Liver (tissue), 9 donors: ENCODE data around the gene ACTC1. TPM values are rescaled to one million over a fixed set of nuclear protein-coding genes. Genes with fewer than 3 reads are reported as not detected.

Experiments used
- DNase-seq: peaks from one replicate; pipeline ENCODE4 v3.0.0-alpha.2; 2017; ENCODE audit warnings: low spot score
- H3K27ac ChIP-seq, 2 donors: one replicate each; pipeline ENCODE4 v1.7.0; 2013; ENCODE audit warnings: inconsistent platforms in 2 of 2, low read length in 2 of 2, control low read depth in 1 of 2, low read depth in 1 of 2, mild to moderate bottlenecking in 1 of 2
- H3K27me3 ChIP-seq, 4 donors: one replicate each; pipeline versions ENCODE4 v1.6.1 to v1.7.0; 2013; ENCODE audit warnings: low read length in 3 of 4, inconsistent platforms in 1 of 4, mild to moderate bottlenecking in 1 of 4, moderate library complexity in 1 of 4; ENCODE audit not compliant: control insufficient read depth in 4 of 4, insufficient read depth in 4 of 4
- H3K36me3 ChIP-seq, 4 donors: one replicate each; pipeline versions ENCODE4 v1.6.1 to v1.7.0; 2013; ENCODE audit warnings: low read length in 3 of 4, mild to moderate bottlenecking in 3 of 4, low read depth in 1 of 4, moderate library complexity in 1 of 4; ENCODE audit not compliant: control insufficient read depth in 4 of 4, insufficient read depth in 3 of 4
- H3K4me1 ChIP-seq, 4 donors: one replicate each; pipeline versions ENCODE4 v1.6.1 to v1.7.0; 2013; ENCODE audit warnings: low read length in 3 of 4, mild to moderate bottlenecking in 3 of 4, moderate library complexity in 1 of 4; ENCODE audit not compliant: control insufficient read depth in 4 of 4, insufficient read depth in 4 of 4
- H3K4me3 ChIP-seq, 3 donors: one replicate each; pipeline versions ENCODE4 v1.6.1 to v1.7.0; 2013; ENCODE audit warnings: low read length in 3 of 3, control low read depth in 1 of 3, low read depth in 1 of 3, mild to moderate bottlenecking in 1 of 3
- H3K9ac ChIP-seq, 2 donors: one replicate each; pipeline ENCODE4 v1.7.0; 2013; ENCODE audit warnings: low read length in 2 of 2, mild to moderate bottlenecking in 2 of 2, moderate library complexity in 2 of 2, control low read depth in 1 of 2, low read depth in 1 of 2
- H3K9me3 ChIP-seq, 4 donors: one replicate each; pipeline versions ENCODE4 v1.6.1 to v1.7.0; 2013; ENCODE audit warnings: low read length in 3 of 4; ENCODE audit not compliant: control insufficient read depth in 4 of 4
- FOXA1 ChIP-seq: IDR thresholded peaks from 2 replicates; pipeline ENCODE4 v1.6.1; 2016; ENCODE audit warnings: antibody characterized with exemption
- FOXA2 ChIP-seq: IDR thresholded peaks from 2 replicates; pipeline ENCODE4 v1.6.1; 2016; ENCODE audit warnings: antibody characterized with exemption
- HNF4A ChIP-seq, 2 donors: conservative IDR thresholded peaks; 2 replicates each; pipeline ENCODE4 v1.6.1; 2016; ENCODE audit warnings: antibody characterized with exemption in 2 of 2, mild to moderate bottlenecking in 2 of 2
- HNF4G ChIP-seq: IDR thresholded peaks from 2 replicates; pipeline ENCODE4 v1.6.1; 2016; ENCODE audit warnings: antibody characterized with exemption
- RAD21 ChIP-seq, 2 donors: IDR thresholded peaks; 2 replicates each; pipeline ENCODE4 v1.6.1; 2016; ENCODE audit warnings: antibody characterized with exemption in 2 of 2, mild to moderate bottlenecking in 2 of 2
- REST ChIP-seq: IDR thresholded peaks from 2 replicates; pipeline ENCODE4 v1.6.1; 2016; ENCODE audit warnings: antibody characterized with exemption, mild to moderate bottlenecking
- RXRA ChIP-seq, 2 donors: IDR thresholded peaks; 2 replicates each; pipeline ENCODE4 v1.6.1; 2017 to 2018; ENCODE audit warnings: antibody characterized with exemption in 2 of 2, mild to moderate bottlenecking in 1 of 2
- SP1 ChIP-seq: IDR thresholded peaks from 2 replicates; pipeline ENCODE4 v1.6.1; 2018; ENCODE audit warnings: antibody characterized with exemption, mild to moderate bottlenecking
- TAF1 ChIP-seq: conservative IDR thresholded peaks from 2 replicates; pipeline ENCODE4 v1.6.1; 2016; ENCODE audit warnings: antibody characterized with exemption, mild to moderate bottlenecking
- YY1 ChIP-seq: IDR thresholded peaks from 2 replicates; pipeline ENCODE4 v1.6.1; 2016; ENCODE audit warnings: antibody characterized with exemption, mild to moderate bottlenecking
- ZBTB33 ChIP-seq: IDR thresholded peaks from 2 replicates; pipeline ENCODE4 v1.6.1; 2016; ENCODE audit warnings: antibody characterized with exemption
- WGBS: extraction: QIAGEN DNeasy Blood & Tissue Kit; methylation state at CpG from one replicate; pipeline ENCODE4 v1.1.7; 2013; 5-methylcytosine and 5-hydroxymethylcytosine counted together
- polyA plus RNA-seq, 2 donors: library from polyadenylated mRNA; stranded (reverse) in 1 of 2; unstranded in 1 of 2; fragments of 200-250 nt in 1 of 2; fragments of >200 nt in 1 of 2; fragmentation: Nextera tagmentation in 1 of 2; extraction: Ambion mirVana in 1 of 2; gene quantifications; one replicate each; pipeline versions ENCODE4 v1.2.1 to v1.2.3, GENCODE V29; 2013 to 2015
- total RNA-seq, 2 donors: library from RNA; depleted of rRNA; stranded (reverse); fragments of >200 nt; gene quantifications; one replicate each; pipeline ENCODE4 v1.2.3, GENCODE V29; 2014
- TF ChIP-seq, protein P1 (sequence below): IDR thresholded peaks from 2 replicates; pipeline ENCODE4 v1.6.1; 2016; ENCODE audit warnings: antibody characterized with exemption
- TF ChIP-seq, protein P2 (sequence below): IDR thresholded peaks from 2 replicates; pipeline ENCODE4 v1.6.1; 2016; ENCODE audit warnings: antibody characterized with exemption
- TF ChIP-seq, protein P3 (sequence below): fragments of 150-350 bp; IDR thresholded peaks from 2 replicates; pipeline ENCODE4 v1.5.1; 2017; ENCODE audit warnings: improper control_type of control experiment, low read depth, low read length; ENCODE audit not compliant: missing input control
- donor health status: healthy.
- donor health status: healthy.
- donor health status: healthy.
- donor health status: healthy.
- donor health status: healthy.

The ACTC1 gene
- total and polyA plus RNA-seq, 4 donors: 0.08 to 0.89 TPM; not detected in 2

DNA sequence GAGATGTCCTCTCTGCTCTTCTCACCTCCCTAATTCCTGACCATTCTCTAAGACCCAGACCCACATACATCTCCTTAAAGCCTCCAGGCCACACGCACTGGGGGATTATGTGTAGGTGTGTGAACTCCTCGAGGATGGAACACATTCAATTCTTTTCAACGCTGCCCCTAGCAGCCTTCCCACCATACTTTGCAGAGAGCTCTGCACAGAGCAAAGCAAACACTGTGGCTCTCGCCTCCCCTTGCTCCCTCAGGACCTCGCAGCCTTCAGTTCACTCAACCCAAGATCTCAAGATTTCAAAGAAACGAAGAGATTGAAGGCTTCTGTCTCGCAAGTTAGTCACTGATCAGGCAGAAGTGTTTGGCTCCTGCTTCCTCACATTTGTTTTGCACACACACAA lies 6.0 kb downstream of the ACTC1 start (continued):
- TF ChIP-seq FOXA1: no peak
- TF ChIP-seq TAF1: no peak
- TF ChIP-seq, protein P1, sequence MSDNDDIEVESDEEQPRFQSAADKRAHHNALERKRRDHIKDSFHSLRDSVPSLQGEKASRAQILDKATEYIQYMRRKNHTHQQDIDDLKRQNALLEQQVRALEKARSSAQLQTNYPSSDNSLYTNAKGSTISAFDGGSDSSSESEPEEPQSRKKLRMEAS: no peak
- TF ChIP-seq HNF4G: no peak

DNA sequence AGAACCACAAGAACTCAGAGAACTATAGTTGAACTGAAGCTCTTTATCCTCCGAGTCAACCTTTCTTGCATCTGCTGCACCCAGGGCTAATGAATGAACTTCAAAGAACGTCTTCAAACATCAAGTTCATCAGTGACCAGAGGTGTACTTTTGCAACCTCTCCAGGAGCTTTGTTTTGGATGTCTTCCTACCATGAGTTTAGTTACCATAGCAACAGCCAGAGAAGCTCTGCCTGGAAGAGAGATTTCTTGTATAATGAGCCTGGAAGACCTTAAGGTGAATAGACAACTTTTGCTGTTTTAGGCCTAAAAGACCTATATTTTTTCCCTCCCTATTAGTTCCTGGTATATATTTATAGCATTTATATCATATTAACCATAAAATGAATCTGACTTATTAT lies 9.1 kb downstream of the ACTC1 start:
- no peaks in the 10 kb centered on the region for H3K4me1 ChIP-seq
- no peak for TF ChIP-seq RAD21 (IDR thresholded peaks at IDR 0.05)
- TF ChIP-seq ZBTB33: no peak
- TF ChIP-seq RXRA (IDR thresholded peaks at IDR 0.05): no peak
- TF ChIP-seq FOXA2: no peak
- TF ChIP-seq, protein P2, sequence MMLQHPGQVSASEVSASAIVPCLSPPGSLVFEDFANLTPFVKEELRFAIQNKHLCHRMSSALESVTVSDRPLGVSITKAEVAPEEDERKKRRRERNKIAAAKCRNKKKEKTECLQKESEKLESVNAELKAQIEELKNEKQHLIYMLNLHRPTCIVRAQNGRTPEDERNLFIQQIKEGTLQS: no peak
- TF ChIP-seq SP1: no peak
- TF ChIP-seq FOXA1: no peak
- no peak for TF ChIP-seq HNF4A (conservative IDR thresholded peaks at IDR 0.05)
- TF ChIP-seq, protein P1: no peak
- TF ChIP-seq HNF4G: no peak
- no peak for TF ChIP-seq TAF1
- TF ChIP-seq YY1: no peak
- H3K9me3 ChIP-seq: no peaks in the 10 kb centered on the region
- no peak for DNase-seq
- 79% methylated on average over 2 of the region's 2 CpGs for WGBS
- H3K27me3 ChIP-seq: peaks cover 0 to 5% (median 0%) of the 10 kb centered on the region in 4 donors
- H3K36me3 ChIP-seq: no peaks in the 10 kb centered on the region
- H3K9ac ChIP-seq: no peak overlapping the region
- H3K27ac ChIP-seq: no peak overlapping the region
- no peak overlapping the region for H3K4me3 ChIP-seq

DNA sequence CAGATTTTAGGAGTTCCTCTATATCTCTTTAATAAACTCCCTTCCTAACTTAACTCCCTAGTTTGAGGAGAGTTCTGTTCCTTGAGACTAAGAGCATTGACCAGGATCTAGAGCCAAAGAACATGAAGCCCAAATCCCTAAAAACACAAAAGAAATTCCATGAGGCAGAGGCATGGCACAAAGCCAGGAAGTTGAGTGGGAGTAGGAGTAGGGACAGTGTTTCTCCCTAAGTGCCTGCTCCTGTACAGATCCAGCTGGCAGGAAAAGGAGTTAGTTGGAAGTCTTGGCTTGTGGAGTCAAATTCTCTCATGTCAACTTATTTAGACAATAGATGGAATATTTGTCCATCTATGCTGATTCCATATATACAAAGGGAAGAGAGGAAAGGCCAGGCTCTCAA lies 11.4 kb downstream of the ACTC1 start:
- Histone ChIP-seq H3K27me3 (peaks cover 0 to 5% (median 0%) of the 10 kb centered on the region in 4 donors), H3K9ac (no peak overlapping the region), H3K9me3 (no peaks in the 10 kb centered on the region), H3K4me3 (no peak overlapping the region), H3K27ac (no peak overlapping the region), H3K4me1 (no peaks in the 10 kb centered on the region), H3K36me3 (no peaks in the 10 kb centered on the region)
- DNase-seq: no peak
- TF ChIP-seq FOXA1 (no peak), YY1 (no peak), RXRA (IDR thresholded peaks at IDR 0.05) (no peak), REST (no peak), SP1 (no peak), HNF4G (no peak)
- TF ChIP-seq, protein P2: no peak
- TF ChIP-seq, protein P3, sequence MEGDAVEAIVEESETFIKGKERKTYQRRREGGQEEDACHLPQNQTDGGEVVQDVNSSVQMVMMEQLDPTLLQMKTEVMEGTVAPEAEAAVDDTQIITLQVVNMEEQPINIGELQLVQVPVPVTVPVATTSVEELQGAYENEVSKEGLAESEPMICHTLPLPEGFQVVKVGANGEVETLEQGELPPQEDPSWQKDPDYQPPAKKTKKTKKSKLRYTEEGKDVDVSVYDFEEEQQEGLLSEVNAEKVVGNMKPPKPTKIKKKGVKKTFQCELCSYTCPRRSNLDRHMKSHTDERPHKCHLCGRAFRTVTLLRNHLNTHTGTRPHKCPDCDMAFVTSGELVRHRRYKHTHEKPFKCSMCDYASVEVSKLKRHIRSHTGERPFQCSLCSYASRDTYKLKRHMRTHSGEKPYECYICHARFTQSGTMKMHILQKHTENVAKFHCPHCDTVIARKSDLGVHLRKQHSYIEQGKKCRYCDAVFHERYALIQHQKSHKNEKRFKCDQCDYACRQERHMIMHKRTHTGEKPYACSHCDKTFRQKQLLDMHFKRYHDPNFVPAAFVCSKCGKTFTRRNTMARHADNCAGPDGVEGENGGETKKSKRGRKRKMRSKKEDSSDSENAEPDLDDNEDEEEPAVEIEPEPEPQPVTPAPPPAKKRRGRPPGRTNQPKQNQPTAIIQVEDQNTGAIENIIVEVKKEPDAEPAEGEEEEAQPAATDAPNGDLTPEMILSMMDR: no peak
